Tibial artery (tissue), 4 donors: ENCODE results near the gene MBD1.
"Not testable (repeated sequence)": the region's sequence is repeated elsewhere in the genome, so short reads cannot be mapped to it uniquely, and the experiment has no call there.

Source experiments
- DNase-seq, 2 donors: peaks; one replicate each; pipeline ENCODE4 v3.0.0-alpha.2; 2019
- H3K27ac ChIP-seq, 2 donors: fragments of 200-600 bp; sonication (generic) in 1 of 2; 1 replicate in 1 of 2; 2 replicates in 1 of 2; pipeline ENCODE4 v1.5.1; 2018 to 2019; ENCODE audit warnings: mild to moderate bottlenecking in 1 of 2
- H3K27me3 ChIP-seq, 2 donors: fragments of 200-600 bp; sonication (generic) in 1 of 2; one replicate each; pipeline versions ENCODE4 v1.5.1 to v1.6.0; 2016 to 2019
- H3K36me3 ChIP-seq, 3 donors: fragments of 200-600 bp; sonication (generic) in 2 of 3; one replicate each; pipeline ENCODE4 v1.5.1; 2016 to 2019; ENCODE audit warnings: mild to moderate bottlenecking in 2 of 3
- H3K4me1 ChIP-seq, 4 donors: fragments of 200-600 bp; sonication (generic) in 2 of 4; 1 replicate in 3 of 4; 2 replicates in 1 of 4; pipeline ENCODE4 v1.5.1; 2016 to 2019
- H3K4me3 ChIP-seq, 2 donors: fragments of 200-600 bp; sonication (generic) in 1 of 2; 1 replicate in 1 of 2; 2 replicates in 1 of 2; pipeline ENCODE4 v1.5.1; 2018 to 2019; ENCODE audit warnings: mild to moderate bottlenecking in 2 of 2
- H3K9me3 ChIP-seq, 3 donors: fragments of 200-600 bp; sonication (generic) in 1 of 3; one replicate each; pipeline ENCODE4 v1.5.1; 2016 to 2019
- CTCF ChIP-seq, 2 experiments: fragments of 200-600 bp in 1 of 2; fragments of 450-650 bp in 1 of 2; IDR thresholded peaks; one replicate each; pipeline ENCODE4 v1.5.1; 2017 to 2019; ENCODE audit warnings: antibody characterized with exemption in 2 of 2, mild to moderate bottlenecking in 1 of 2, moderate library complexity in 1 of 2
- intact Hi-C: fragments of 100-400 bp; cut with DNase I; formaldehyde crosslinking; loops from one replicate; pipeline ENCODE4 v1.15.0; 2023; ENCODE audit warnings: low total_unique reads

MBD1 gene

GRCh38 chr18:50313873-50314460, 32.6 kb upstream of the MBD1 start:
- H3K27ac ChIP-seq, result no peak overlapping the region
- TF ChIP-seq CTCF (IDR thresholded peaks at IDR 0.05), result no peak
- intact Hi-C loops, result no loop called here
- DNase-seq, result no peak
- H3K4me1 ChIP-seq, result no peaks in the 10 kb centered on the region
- H3K27me3 ChIP-seq, result peaks cover 0 to 6% of the 10 kb centered on the region in 2 donors
- H3K36me3 ChIP-seq, result no peaks in the 10 kb centered on the region
- no peak overlapping the region for H3K4me3 ChIP-seq
- no peaks in the 10 kb centered on the region for H3K9me3 ChIP-seq

GRCh38 chr18:50313031-50313607, 31.8 kb upstream of the MBD1 start:
- Histone ChIP-seq H3K27ac (no peak overlapping the region), H3K27me3 (peaks cover 0 to 6% of the 10 kb centered on the region in 2 donors), H3K4me1 (peaks cover 0 to 3% (median 0%) of the 10 kb centered on the region in 4 donors), H3K9me3 (no peaks in the 10 kb centered on the region), H3K4me3 (no peak overlapping the region), H3K36me3 (no peaks in the 10 kb centered on the region)
- intact Hi-C loops, result no loop called here
- DNase-seq, result no peak
- no peak for TF ChIP-seq CTCF (IDR thresholded peaks at IDR 0.05)

- Histone ChIP-seq H3K36me3 (no peaks in the 10 kb centered on the region), H3K4me1 (peaks cover 0 to 4% (median 2%) of the 10 kb centered on the region in 4 donors), H3K27me3 (peaks cover 0 to 6% of the 10 kb centered on the region in 2 donors), H3K9me3 (no peaks in the 10 kb centered on the region), H3K27ac (no peak overlapping the region), H3K4me3 (no peak overlapping the region)
- intact Hi-C loops, result no loop called here
- no peak for TF ChIP-seq CTCF (IDR thresholded peaks at IDR 0.05)
- no peak for DNase-seq
Measured at GRCh38 chr18:50312296-50313030, 31.1 kb upstream of the MBD1 start.

- DNase-seq, result no peak
- intact Hi-C loops, result no loop called here
- no peaks in the 10 kb centered on the region for H3K36me3 ChIP-seq
- H3K4me1 ChIP-seq, result peaks cover 0 to 10% (median 2%) of the 10 kb centered on the region in 4 donors
- H3K27ac ChIP-seq, result no peak overlapping the region
- H3K9me3 ChIP-seq, result no peaks in the 10 kb centered on the region
- no peak overlapping the region for H3K4me3 ChIP-seq
- no peak for TF ChIP-seq CTCF (IDR thresholded peaks at IDR 0.05)
- peaks cover 0 to 6% of the 10 kb centered on the region in 2 donors for H3K27me3 ChIP-seq
Measured at GRCh38 chr18:50311650-50312049, 30.3 kb upstream of the MBD1 start.

GRCh38 chr18:50310080-50310479, 28.8 kb upstream of the MBD1 start:
- no peak for TF ChIP-seq CTCF (IDR thresholded peaks at IDR 0.05)
- no peak for DNase-seq
- Histone ChIP-seq H3K27me3 (peaks cover 0 to 3% of the 10 kb centered on the region in 2 donors), H3K27ac (no peak overlapping the region), H3K36me3 (no peaks in the 10 kb centered on the region), H3K4me3 (no peak overlapping the region), H3K4me1 (peaks cover 0 to 10% (median 2%) of the 10 kb centered on the region in 4 donors), H3K9me3 (no peaks in the 10 kb centered on the region)
- intact Hi-C loops, result no loop called here

GRCh38 chr18:50308851-50309250, 27.5 kb upstream of the MBD1 start:
- intact Hi-C loops, DNase-seq: not testable (repeated sequence)

More at GRCh38 chr18:50308851-50309250, 27.5 kb upstream of the MBD1 start:
- H3K9me3 ChIP-seq, H3K27ac ChIP-seq, H3K4me3 ChIP-seq, H3K36me3 ChIP-seq, H3K27me3 ChIP-seq: not testable (repeated sequence)
- peaks cover 0 to 10% (median 2%) of the 10 kb centered on the region in 4 donors for H3K4me1 ChIP-seq
